Loucy (cell line): Measurements from ENCODE around the gene GPRC6A.

Experiments
- H2AFZ ChIP-seq: fragments of 200-600 bp; sonication (generic); 2 replicates; pipeline ENCODE4 v1.6.0; 2016; ENCODE audit warnings: antibody characterized with exemption, mild to moderate bottlenecking, low read length, moderate library complexity
- H3F3A ChIP-seq: fragments of 200-600 bp; 2 replicates; pipeline ENCODE4 v1.6.0; 2016; ENCODE audit warnings: antibody characterized with exemption, low read depth, mild to moderate bottlenecking
- H3K27me3 ChIP-seq: fragments of 200-600 bp; sonication (generic); 2 replicates; pipeline ENCODE4 v1.6.1; 2014; ENCODE audit warnings: low read length, mild to moderate bottlenecking; ENCODE audit not compliant: insufficient read depth, poor library complexity, severe bottlenecking
- H3K36me3 ChIP-seq: fragments of 200-600 bp; sonication (generic); 2 replicates; pipeline ENCODE4 v1.6.1; 2016; ENCODE audit warnings: low read length; ENCODE audit not compliant: insufficient read depth
- H3K4me1 ChIP-seq: fragments of 200-600 bp; sonication (generic); 2 replicates; pipeline ENCODE4 v1.5.1; 2014; ENCODE audit warnings: low read length, mild to moderate bottlenecking; ENCODE audit not compliant: insufficient read depth, poor library complexity, severe bottlenecking
- H3K4me2 ChIP-seq: fragments of 200-600 bp; sonication (generic); 2 replicates; pipeline ENCODE4 v1.6.0; 2014; ENCODE audit warnings: antibody characterized with exemption, low read length, low read depth, mild to moderate bottlenecking; ENCODE audit not compliant: poor library complexity, severe bottlenecking
- H3K4me3 ChIP-seq: fragments of 200-600 bp; sonication (generic); 2 replicates; pipeline ENCODE4 v1.5.1; 2014; ENCODE audit warnings: low read length, mild to moderate bottlenecking, mixed read lengths; ENCODE audit not compliant: poor library complexity, severe bottlenecking
- H3K79me2 ChIP-seq: fragments of 200-600 bp; sonication (generic); 2 replicates; pipeline ENCODE4 v1.6.1; 2014; ENCODE audit warnings: low read length; ENCODE audit not compliant: insufficient read depth
- H3K9ac ChIP-seq: fragments of 200-600 bp; sonication (generic); 2 replicates; pipeline ENCODE4 v1.6.0; 2014; ENCODE audit warnings: mild to moderate bottlenecking, low read depth, low read length, moderate library complexity; ENCODE audit not compliant: poor library complexity, severe bottlenecking
- H3K9me2 ChIP-seq: fragments of 200-600 bp; sonication (generic); replicated peaks from 2 replicates; pipeline ENCODE4 v1.6.1; 2016; ENCODE audit warnings: low read depth, low read length, mixed read lengths
- H3K9me3 ChIP-seq: fragments of 200-600 bp; sonication (generic); 2 replicates; pipeline ENCODE4 v1.6.1; 2014; ENCODE audit warnings: mild to moderate bottlenecking, antibody characterized with exemption, low read length, low read depth; ENCODE audit not compliant: insufficient read depth
- H4K20me1 ChIP-seq: fragments of 200-600 bp; sonication (generic); 2 replicates; pipeline ENCODE4 v1.6.0; 2014; ENCODE audit warnings: antibody characterized with exemption, low read length, mild to moderate bottlenecking; ENCODE audit not compliant: insufficient read depth, poor library complexity, severe bottlenecking
- CTCF ChIP-seq: fragments of 200-600 bp; sonication (generic); conservative IDR thresholded peaks from 2 replicates; pipeline ENCODE4 v1.5.1; 2014; ENCODE audit warnings: mild to moderate bottlenecking, antibody characterized with exemption, low read length
- EZH2phosphoT487 ChIP-seq: fragments of 200-600 bp; IDR thresholded peaks from 2 replicates; pipeline ENCODE4 v1.6.1; 2018; ENCODE audit warnings: antibody characterized with exemption, mild to moderate bottlenecking, moderate library complexity, borderline replicate concordance

GPRC6A gene

DNA sequence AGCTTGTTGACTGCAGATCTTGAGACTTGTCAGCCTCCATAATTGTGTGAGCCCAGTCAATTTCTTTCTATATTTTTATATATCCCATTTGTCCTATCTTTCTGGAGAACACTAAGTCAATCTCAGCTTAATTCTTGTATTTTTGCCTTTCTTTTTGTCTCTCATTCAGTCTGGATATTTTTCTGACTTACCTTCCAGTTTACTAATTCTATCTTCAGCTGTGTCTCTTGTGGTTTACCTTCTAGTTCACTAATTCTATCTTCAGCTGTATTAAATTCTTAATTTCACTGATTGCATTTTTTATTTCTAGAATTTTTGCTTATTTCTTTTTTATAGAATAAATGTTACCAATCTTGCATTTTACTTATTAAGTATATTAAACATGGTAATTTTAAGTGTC lies 30.4 kb upstream of the GPRC6A start:
- Histone ChIP-seq H3K9me2 (no peaks in the 10 kb centered on the region), H3K4me1 (no peaks in the 10 kb centered on the region), H3K79me2 (no peaks in the 10 kb centered on the region), H3K9ac (no peak overlapping the region), H3K36me3 (no peaks in the 10 kb centered on the region), H3K27me3 (no peaks in the 10 kb centered on the region), H2AFZ (no peak overlapping the region), H3F3A (no peaks in the 10 kb centered on the region), H3K9me3 (peaks cover 8% of the 10 kb centered on the region; the same call in 1 of the 2 replicates), H3K4me2 (no peak overlapping the region), H4K20me1 (no peaks in the 10 kb centered on the region), H3K4me3 (no peak overlapping the region)
- TF ChIP-seq EZH2phosphoT487, result no peak
- no peak for TF ChIP-seq CTCF

DNA sequence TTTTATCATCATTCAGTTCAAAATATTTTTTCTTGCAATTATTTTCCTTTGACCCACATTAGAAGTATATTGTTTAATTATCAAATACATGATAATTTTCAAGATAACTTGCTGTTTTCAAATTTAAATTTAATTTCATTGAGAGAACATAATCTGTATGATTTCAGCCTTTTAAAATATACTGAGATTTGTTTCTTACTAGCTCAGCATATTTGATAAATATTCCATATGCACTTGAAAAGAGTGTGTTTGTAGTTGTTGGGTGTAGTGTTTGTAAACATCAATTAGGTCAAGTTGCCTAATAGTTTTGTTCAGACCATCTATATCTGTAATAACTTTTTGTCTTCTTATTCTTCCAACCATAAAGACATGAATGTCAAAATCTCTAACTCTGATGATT lies 29.2 kb upstream of the GPRC6A start:
- TF ChIP-seq CTCF (no peak), EZH2phosphoT487 (no peak)
- no peaks in the 10 kb centered on the region for H3K9me2 ChIP-seq
- no peaks in the 10 kb centered on the region for H4K20me1 ChIP-seq
- H3K4me2 ChIP-seq, result no peak overlapping the region
- H3K79me2 ChIP-seq, result no peaks in the 10 kb centered on the region
- H3K4me3 ChIP-seq, result no peak overlapping the region
- no peaks in the 10 kb centered on the region for H3K27me3 ChIP-seq
- peaks cover 8% of the 10 kb centered on the region; the same call in 1 of the 2 replicates for H3K9me3 ChIP-seq
- H2AFZ ChIP-seq, result no peak overlapping the region
- H3F3A ChIP-seq, result no peaks in the 10 kb centered on the region
- H3K4me1 ChIP-seq, result no peaks in the 10 kb centered on the region
- no peak overlapping the region for H3K9ac ChIP-seq
- H3K36me3 ChIP-seq, result no peaks in the 10 kb centered on the region

- no peak overlapping the region for H2AFZ ChIP-seq
- H3K4me1 ChIP-seq, result no peaks in the 10 kb centered on the region
- no peaks in the 10 kb centered on the region for H3K9me2 ChIP-seq
- peak; percentile 54 for TF ChIP-seq CTCF
- TF ChIP-seq EZH2phosphoT487, result no peak
- no peaks in the 10 kb centered on the region for H3F3A ChIP-seq
- H3K36me3 ChIP-seq, result no peaks in the 10 kb centered on the region
- no peak overlapping the region for H3K4me3 ChIP-seq
- no peak overlapping the region for H3K9ac ChIP-seq
- no peaks in the 10 kb centered on the region for H3K79me2 ChIP-seq
- no peaks in the 10 kb centered on the region for H3K9me3 ChIP-seq
- H3K4me2 ChIP-seq, result no peak overlapping the region
- no peaks in the 10 kb centered on the region for H4K20me1 ChIP-seq
- no peaks in the 10 kb centered on the region for H3K27me3 ChIP-seq
These were observed 18.3 kb upstream of the GPRC6A start for GRCh38 chr6:116847227-116847626.
